Measurements from ENCODE around the gene HECTD4.
"Not testable (repeated sequence)": the region's sequence is repeated elsewhere in the genome, so short reads cannot be mapped to it uniquely, and the experiment has no call there.

Gene HECTD4

GRCh38 chr12:112421363-112421762 is 39.1 kb upstream of the HECTD4 start:
- CTCF ChIA-PET = no interaction called here

GRCh38 chr12:112420740-112421139 is 38.5 kb upstream of the HECTD4 start:
- POLR2A ChIA-PET = interaction anchor here (1.5 kb wide), 1 partner anchor 10 kb away, joined by 3 read pairs; no protein-coding TSS in a partner anchor
- no peak for DNase-seq (ENCODE audit: extremely low spot score)
- TF ChIP-seq BHLHE40 (IDR thresholded peaks at IDR 0.05; ENCODE audit: borderline replicate concordance) = no peak
- no peak for TF ChIP-seq SP1 (IDR thresholded peaks at IDR 0.05)
- TF ChIP-seq FOXA1 (IDR thresholded peaks at IDR 0.05) = no peak
- TF ChIP-seq NFRKB (IDR thresholded peaks at IDR 0.05) = no peak
- TF ChIP-seq FOXK2 (IDR thresholded peaks at IDR 0.05) = no peak
- no peak for TF ChIP-seq LEF1 (IDR thresholded peaks at IDR 0.05; ENCODE audit: borderline replicate concordance)
- TF ChIP-seq CTBP1 (IDR thresholded peaks at IDR 0.05; ENCODE audit: borderline replicate concordance) = no peak
- TF ChIP-seq ZNF384 (IDR thresholded peaks at IDR 0.05) = no peak
- no peak for TF ChIP-seq HDGF (IDR thresholded peaks at IDR 0.05; ENCODE audit: borderline replicate concordance)
- TF ChIP-seq PKNOX1 (IDR thresholded peaks at IDR 0.05) = no peak
- TF ChIP-seq ARNT (IDR thresholded peaks at IDR 0.05) = no peak
- no peak for TF ChIP-seq L3MBTL2 (conservative IDR thresholded peaks at IDR 0.05)
- TF ChIP-seq SUZ12 (IDR thresholded peaks at IDR 0.05) = no peak
- no peak for TF ChIP-seq FOXM1 (IDR thresholded peaks at IDR 0.05; ENCODE audit: borderline replicate concordance)
- TF ChIP-seq ELF4 (IDR thresholded peaks at IDR 0.05) = no peak
- no peak for TF ChIP-seq TARDBP (IDR thresholded peaks at IDR 0.05)
- CTCF ChIA-PET = no interaction called here

More at GRCh38 chr12:112421363-112421762, 39.1 kb upstream of the HECTD4 start:
- DNase-seq (ENCODE audit: extremely low spot score) = no peak
- POLR2A ChIA-PET = interaction anchor here (1.5 kb wide), 1 partner anchor 11 kb away, joined by 3 read pairs; no protein-coding TSS in a partner anchor
- TF ChIP-seq HDGF (IDR thresholded peaks at IDR 0.05; ENCODE audit: borderline replicate concordance) (no peak), ELF4 (IDR thresholded peaks at IDR 0.05) (no peak), FOXA1 (IDR thresholded peaks at IDR 0.05) (no peak), FOXK2 (IDR thresholded peaks at IDR 0.05) (no peak), SP1 (IDR thresholded peaks at IDR 0.05) (no peak), ZNF384 (IDR thresholded peaks at IDR 0.05) (no peak), TARDBP (IDR thresholded peaks at IDR 0.05) (no peak), PKNOX1 (IDR thresholded peaks at IDR 0.05) (no peak), SUZ12 (IDR thresholded peaks at IDR 0.05) (no peak), FOXM1 (IDR thresholded peaks at IDR 0.05; ENCODE audit: borderline replicate concordance) (no peak), CTBP1 (IDR thresholded peaks at IDR 0.05; ENCODE audit: borderline replicate concordance) (no peak), ARNT (IDR thresholded peaks at IDR 0.05) (no peak), LEF1 (IDR thresholded peaks at IDR 0.05; ENCODE audit: borderline replicate concordance) (no peak), BHLHE40 (IDR thresholded peaks at IDR 0.05; ENCODE audit: borderline replicate concordance) (no peak), NFRKB (IDR thresholded peaks at IDR 0.05) (no peak), L3MBTL2 (conservative IDR thresholded peaks at IDR 0.05) (no peak)

GRCh38 chr12:112419297-112420133 is 37.3 kb upstream of the HECTD4 start:
- ChIA-PET POLR2A (interaction anchor here (1.5 kb wide), 1 partner anchor 9 kb away, joined by 3 read pairs; no protein-coding TSS in a partner anchor), CTCF (no interaction called here)
- TF ChIP-seq ELF4 (IDR thresholded peaks at IDR 0.05) (no peak), L3MBTL2 (conservative IDR thresholded peaks at IDR 0.05) (0 out of 2 replicates have a peak, but pooled peaks have one; percentile 9)
- peak; percentile 65 for DNase-seq (ENCODE audit: extremely low spot score)

DNA sequence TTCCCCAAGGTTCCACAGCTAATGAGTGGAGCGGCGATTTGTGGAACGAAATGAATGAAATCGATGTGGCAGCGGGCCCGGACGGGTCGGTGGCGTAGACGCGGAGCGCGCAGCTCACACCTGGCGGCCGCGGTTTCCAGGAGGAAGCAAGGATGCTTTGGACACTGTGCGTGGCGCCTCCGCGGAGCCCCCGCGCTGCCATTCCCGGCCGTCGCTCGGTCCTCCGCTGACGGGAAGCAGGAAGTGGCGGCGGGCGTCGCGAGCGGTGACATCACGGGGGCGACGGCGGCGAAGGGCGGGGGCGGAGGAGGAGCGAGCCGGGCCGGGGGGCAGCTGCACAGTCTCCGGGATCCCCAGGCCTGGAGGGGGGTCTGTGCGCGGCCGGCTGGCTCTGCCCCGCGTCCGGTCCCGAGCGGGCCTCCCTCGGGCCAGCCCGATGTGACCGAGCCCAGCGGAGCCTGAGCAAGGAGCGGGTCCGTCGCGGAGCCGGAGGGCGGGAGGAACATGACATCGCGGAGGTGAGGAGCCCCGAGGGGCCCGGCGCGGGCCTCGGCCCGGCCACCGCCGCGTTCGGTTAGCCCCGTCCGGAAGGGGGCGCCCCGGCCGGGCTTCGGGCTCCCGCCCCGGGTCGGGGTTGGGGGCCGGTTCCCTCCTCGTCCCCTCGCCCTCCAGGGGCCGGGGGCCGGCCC is 36.5 kb upstream of the HECTD4 start, which contains the start of gene PTPN11:
Gene PTPN11 (plus strand): TSS at position 340 of the 689 bp plus-strand sequence. CDS start 165 bp downstream, at position 505.
- peak; percentile 85 for DNase-seq (ENCODE audit: extremely low spot score)
- TF ChIP-seq HDGF (IDR thresholded peaks at IDR 0.05; ENCODE audit: borderline replicate concordance) = no peak
- no peak for TF ChIP-seq PKNOX1 (IDR thresholded peaks at IDR 0.05)
- no peak for TF ChIP-seq BHLHE40 (IDR thresholded peaks at IDR 0.05; ENCODE audit: borderline replicate concordance)
- TF ChIP-seq FOXM1 (IDR thresholded peaks at IDR 0.05; ENCODE audit: borderline replicate concordance) = no peak
- peak; percentile 90 for TF ChIP-seq ELF4 (IDR thresholded peaks at IDR 0.05)
- no peak for TF ChIP-seq L3MBTL2 (conservative IDR thresholded peaks at IDR 0.05)
- ChIA-PET POLR2A (interaction anchor here (0.8 kb wide), 1 partner anchor 42 kb away, joined by 4 read pairs; no protein-coding TSS in a partner anchor), CTCF (interaction anchor here (0.6 kb wide), 1 partner anchor 23 kb away, joined by 3 read pairs; no protein-coding TSS in a partner anchor)

- CTCF ChIA-PET = interaction anchor here (0.6 kb wide), 1 partner anchor 23 kb away, joined by 3 read pairs; no protein-coding TSS in a partner anchor
- no peak for DNase-seq (ENCODE audit: extremely low spot score)
- POLR2A ChIA-PET = interaction anchor here (0.8 kb wide), 1 partner anchor 42 kb away, joined by 4 read pairs; no protein-coding TSS in a partner anchor
- TF ChIP-seq TARDBP (IDR thresholded peaks at IDR 0.05) (no peak), FOXA1 (IDR thresholded peaks at IDR 0.05) (no peak), NFRKB (IDR thresholded peaks at IDR 0.05) (no peak), FOXK2 (IDR thresholded peaks at IDR 0.05) (no peak), L3MBTL2 (conservative IDR thresholded peaks at IDR 0.05) (no peak), BHLHE40 (IDR thresholded peaks at IDR 0.05; ENCODE audit: borderline replicate concordance) (no peak), FOXM1 (IDR thresholded peaks at IDR 0.05; ENCODE audit: borderline replicate concordance) (no peak), CTBP1 (IDR thresholded peaks at IDR 0.05; ENCODE audit: borderline replicate concordance) (no peak), ZNF384 (IDR thresholded peaks at IDR 0.05) (no peak)
Observed at GRCh38 chr12:112418273-112418607, 36.0 kb upstream of the HECTD4 start.

GRCh38 chr12:112415457-112415856 is 33.2 kb upstream of the HECTD4 start:
- DNase-seq (ENCODE audit: extremely low spot score); CTCF ChIA-PET: not testable (repeated sequence)
- POLR2A ChIA-PET = interaction anchor here (0.7 kb wide), 1 partner anchor 681 kb away, joined by 3 read pairs; no protein-coding TSS in a partner anchor

All from HEK293T (cell line).